HEK293T (cell line): ENCODE data around the gene IRF2BP2.

Experiments used
- L3MBTL2 ChIP-seq: fragments of 450-650 bp; conservative IDR thresholded peaks from 2 replicates; pipeline ENCODE4 v1.6.1; 2016; ENCODE audit warnings: mild to moderate bottlenecking
- LEF1 ChIP-seq: fragments of 450-650 bp; IDR thresholded peaks from 2 replicates; pipeline ENCODE4 v1.6.1; 2017; ENCODE audit warnings: mild to moderate bottlenecking, borderline replicate concordance
- SP1 ChIP-seq: fragments of 450-650 bp; IDR thresholded peaks from 2 replicates; pipeline ENCODE4 v1.6.1; 2017
- SUZ12 ChIP-seq: fragments of 450-650 bp; IDR thresholded peaks from 2 replicates; pipeline ENCODE4 v1.6.1; 2016; ENCODE audit warnings: mild to moderate bottlenecking
- TARDBP ChIP-seq: fragments of 450-650 bp; IDR thresholded peaks from 2 replicates; pipeline ENCODE4 v1.6.1; 2016

- TF ChIP-seq LEF1 = no peak
- TF ChIP-seq SP1 = no peak
- no peak for TF ChIP-seq L3MBTL2
- no peak for TF ChIP-seq TARDBP
- no peak for TF ChIP-seq SUZ12
Observed at GRCh38 chr1:234656944-234657654, 47.1 kb upstream of the IRF2BP2 start.
